ENCODE data around the gene LDB3. TPM values are rescaled to one million over a fixed set of nuclear protein-coding genes. Genes with fewer than 3 reads are reported as not detected.

Gene LDB3
- total RNA-seq, 2 experiments from 2014 or later: 0.05 to 0.08 TPM

DNA sequence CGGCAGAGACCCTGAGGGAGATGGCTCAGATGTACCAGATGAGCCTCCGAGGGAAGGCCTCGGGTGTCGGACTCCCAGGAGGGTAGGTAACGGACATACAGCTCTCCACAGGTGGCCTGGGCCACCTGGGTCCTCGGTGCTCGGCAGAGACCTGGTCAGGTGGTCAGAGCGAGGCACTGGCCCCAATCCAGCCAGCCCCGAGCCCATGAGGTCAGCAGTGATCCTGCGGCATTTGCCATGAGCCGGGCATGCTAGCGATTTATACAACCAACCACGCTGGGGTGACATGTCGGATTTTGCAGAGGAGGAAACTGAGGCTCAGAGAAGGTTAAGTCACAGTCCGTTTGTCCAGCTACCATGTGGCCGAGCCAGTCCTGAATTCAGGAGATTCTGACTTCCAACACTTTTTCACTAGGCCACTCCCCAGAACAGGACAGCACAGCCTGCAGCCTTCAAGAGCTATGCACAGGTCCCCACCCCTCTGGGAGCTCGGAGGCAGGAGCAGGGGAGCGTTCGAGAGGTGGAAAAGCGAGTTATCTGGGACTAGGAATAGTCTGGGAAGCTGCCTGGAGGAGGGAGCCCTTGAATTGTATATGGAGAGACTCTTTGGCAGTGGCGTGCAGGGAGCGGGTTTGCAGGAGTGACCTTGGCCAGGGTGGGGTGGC lies 13.5 kb downstream of the LDB3 start:
- CTCF ChIA-PET: no interaction called here

DNA sequence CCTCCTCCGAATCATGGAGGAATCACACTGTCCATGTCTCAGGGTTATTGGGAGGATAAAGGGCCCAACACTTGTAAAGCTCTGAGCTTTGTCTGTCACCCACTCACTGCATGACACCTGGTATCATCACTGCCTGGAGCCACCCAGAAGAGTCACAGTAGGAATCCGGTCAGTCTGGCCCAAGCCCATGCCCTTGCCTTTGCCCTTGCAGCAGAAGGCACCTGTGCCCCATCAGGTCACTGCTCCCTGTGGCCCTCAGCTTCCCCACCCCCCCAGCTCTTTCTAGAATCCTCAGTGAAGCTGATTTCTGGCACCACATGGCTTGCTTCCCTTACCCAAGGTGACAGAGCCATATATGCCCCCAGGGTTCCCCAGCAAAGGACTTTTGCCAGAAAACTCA lies 14.4 kb downstream of the LDB3 start:
- ATAC-seq (ENCODE audit: poor library complexity) (no peak), DNase-seq (no peak)
- H3K27me3 Mint-ChIP-seq: peaks cover 4% of the 10 kb centered on the region
- H3K36me3 ChIP-seq (ENCODE audit: insufficient read depth, low read length): no peaks in the 10 kb centered on the region
- H3K4me3 ChIP-seq (ENCODE audit: low read length): no peak overlapping the region
- ChIA-PET CTCF (no interaction called here), POLR2A (no interaction called here)
- H3K4me1 ChIP-seq (ENCODE audit: insufficient read depth, low read length): no peaks in the 10 kb centered on the region
- intact Hi-C loops (cut with DNase I, micrococcal nuclease): loop anchor here in 1 of 2 experiments (10.0 kb wide), 2 partner anchors 282 to 462 kb away; partner anchors contain the start of gene ADIRF
- no peak overlapping the region for H3K27ac ChIP-seq (ENCODE audit: low read depth in 1 of 2, low read length in 2 of 2)
- H3K9me3 ChIP-seq (ENCODE audit: control insufficient read depth in 1 of 2, insufficient read depth in 1 of 2, low read length in 2 of 2): no peaks in the 10 kb centered on the region
- H3K9me3 Mint-ChIP-seq: no peaks in the 10 kb centered on the region
- H3K27ac Mint-ChIP-seq: no peak overlapping the region
- no peak overlapping the region for H3K4me3 Mint-ChIP-seq
- H3K27me3 ChIP-seq (ENCODE audit: control insufficient read depth in 1 of 2, insufficient read depth in 2 of 2, low read length in 2 of 2): peaks cover 0 to 6% of the 10 kb centered on the region in 2 experiments
- H3K4me1 Mint-ChIP-seq (ENCODE audit: low read depth): no peaks in the 10 kb centered on the region
- TF ChIP-seq, protein P1, sequence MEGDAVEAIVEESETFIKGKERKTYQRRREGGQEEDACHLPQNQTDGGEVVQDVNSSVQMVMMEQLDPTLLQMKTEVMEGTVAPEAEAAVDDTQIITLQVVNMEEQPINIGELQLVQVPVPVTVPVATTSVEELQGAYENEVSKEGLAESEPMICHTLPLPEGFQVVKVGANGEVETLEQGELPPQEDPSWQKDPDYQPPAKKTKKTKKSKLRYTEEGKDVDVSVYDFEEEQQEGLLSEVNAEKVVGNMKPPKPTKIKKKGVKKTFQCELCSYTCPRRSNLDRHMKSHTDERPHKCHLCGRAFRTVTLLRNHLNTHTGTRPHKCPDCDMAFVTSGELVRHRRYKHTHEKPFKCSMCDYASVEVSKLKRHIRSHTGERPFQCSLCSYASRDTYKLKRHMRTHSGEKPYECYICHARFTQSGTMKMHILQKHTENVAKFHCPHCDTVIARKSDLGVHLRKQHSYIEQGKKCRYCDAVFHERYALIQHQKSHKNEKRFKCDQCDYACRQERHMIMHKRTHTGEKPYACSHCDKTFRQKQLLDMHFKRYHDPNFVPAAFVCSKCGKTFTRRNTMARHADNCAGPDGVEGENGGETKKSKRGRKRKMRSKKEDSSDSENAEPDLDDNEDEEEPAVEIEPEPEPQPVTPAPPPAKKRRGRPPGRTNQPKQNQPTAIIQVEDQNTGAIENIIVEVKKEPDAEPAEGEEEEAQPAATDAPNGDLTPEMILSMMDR (IDR thresholded peaks at IDR 0.05): no peak
- H3K36me3 Mint-ChIP-seq (ENCODE audit: low read depth): no peaks in the 10 kb centered on the region

More for the DNA sequence above, 13.5 kb downstream of the LDB3 start:
- Histone ChIP-seq H3K36me3 (ENCODE audit: insufficient read depth, low read length) (no peaks in the 10 kb centered on the region), H3K27me3 (ENCODE audit: control insufficient read depth in 1 of 2, insufficient read depth in 2 of 2, low read length in 2 of 2) (peaks cover 0 to 6% of the 10 kb centered on the region in 2 experiments), H3K9me3 (ENCODE audit: control insufficient read depth in 1 of 2, insufficient read depth in 1 of 2, low read length in 2 of 2) (no peaks in the 10 kb centered on the region), H3K27ac (ENCODE audit: low read depth in 1 of 2, low read length in 2 of 2) (no peak overlapping the region), H3K4me1 (ENCODE audit: insufficient read depth, low read length) (no peaks in the 10 kb centered on the region), H3K4me3 (ENCODE audit: low read length) (no peak overlapping the region)
- intact Hi-C loops (cut with DNase I, micrococcal nuclease): loop anchor here in 1 of 2 experiments (10.0 kb wide), 2 partner anchors 283 to 463 kb away; partner anchors contain the start of gene ADIRF
- Mint-ChIP-seq H3K27me3 (peaks cover 4% of the 10 kb centered on the region), H3K27ac (no peak overlapping the region), H3K4me3 (no peak overlapping the region), H3K36me3 (ENCODE audit: low read depth) (no peaks in the 10 kb centered on the region), H3K9me3 (no peaks in the 10 kb centered on the region), H3K4me1 (ENCODE audit: low read depth) (no peaks in the 10 kb centered on the region)
- DNase-seq (no peak), ATAC-seq (ENCODE audit: poor library complexity) (no peak)
- TF ChIP-seq, protein P1 (IDR thresholded peaks at IDR 0.05): no peak
- POLR2A ChIA-PET: interaction anchor here (0.6 kb wide), 1 partner anchor 153 kb away, joined by 3 read pairs; no protein-coding TSS in a partner anchor

DNA sequence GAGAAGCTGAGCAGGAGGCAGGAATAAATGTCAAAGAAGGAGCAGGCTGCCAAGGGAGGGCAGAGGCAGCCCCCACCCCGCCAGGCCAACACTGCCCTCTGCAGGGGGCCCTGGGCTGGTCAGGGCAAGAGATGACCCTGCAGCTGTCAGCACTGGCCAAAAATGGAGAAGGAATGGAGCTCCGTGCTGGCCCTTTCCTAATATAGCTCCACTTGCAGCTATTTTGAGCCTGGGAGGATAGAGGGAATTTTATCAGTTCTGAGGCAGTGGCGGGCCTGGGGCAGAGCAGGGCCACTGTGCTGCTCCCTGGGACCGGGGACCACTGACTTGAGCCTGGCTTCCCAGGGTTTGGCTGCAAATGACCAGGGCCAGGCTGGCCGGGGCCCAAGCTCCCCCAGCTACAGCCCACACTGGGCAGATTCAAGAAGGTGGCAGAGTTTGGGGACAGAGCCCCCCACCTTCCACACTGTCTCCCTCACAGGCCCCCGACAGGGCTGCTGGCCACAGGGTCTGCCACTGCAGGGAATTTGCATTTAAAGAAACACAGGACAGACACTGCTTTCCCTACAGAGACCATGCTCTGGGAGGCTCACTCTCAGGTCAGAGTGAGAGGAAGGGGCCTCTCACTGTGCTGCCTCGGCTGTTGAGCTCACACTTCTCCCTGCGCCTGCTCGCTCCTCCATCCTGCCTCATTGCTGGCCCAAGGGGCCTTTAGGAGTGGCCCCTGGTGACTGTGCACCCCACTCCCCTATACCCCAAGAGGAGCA lies 16.2 kb downstream of the LDB3 start:
- Histone ChIP-seq H3K36me3 (ENCODE audit: insufficient read depth, low read length) (no peaks in the 10 kb centered on the region), H3K9me3 (ENCODE audit: control insufficient read depth in 1 of 2, insufficient read depth in 1 of 2, low read length in 2 of 2) (no peaks in the 10 kb centered on the region), H3K27ac (ENCODE audit: low read depth in 1 of 2, low read length in 2 of 2) (no peak overlapping the region), H3K4me3 (ENCODE audit: low read length) (no peak overlapping the region), H3K27me3 (ENCODE audit: control insufficient read depth in 1 of 2, insufficient read depth in 2 of 2, low read length in 2 of 2) (peaks cover 0 to 6% of the 10 kb centered on the region in 2 experiments), H3K4me1 (ENCODE audit: insufficient read depth, low read length) (peaks cover 6% of the 10 kb centered on the region)
- Mint-ChIP-seq H3K36me3 (ENCODE audit: low read depth) (no peaks in the 10 kb centered on the region), H3K4me1 (ENCODE audit: low read depth) (peaks cover 5% of the 10 kb centered on the region), H3K27ac (no peak overlapping the region), H3K9me3 (no peaks in the 10 kb centered on the region), H3K27me3 (peaks cover 10% of the 10 kb centered on the region), H3K4me3 (no peak overlapping the region)
- intact Hi-C loops (cut with DNase I, micrococcal nuclease): loop anchor here in 1 of 2 experiments (10.0 kb wide), 2 partner anchors 280 to 460 kb away; partner anchors contain the start of gene ADIRF
- DNase-seq (no peak), ATAC-seq (ENCODE audit: poor library complexity) (no peak)
- ChIA-PET CTCF (interaction anchor here (1.2 kb wide), 1 partner anchor 215 kb away, joined by 3 read pairs; no protein-coding TSS in a partner anchor), POLR2A (no interaction called here)
- TF ChIP-seq, protein P1 (IDR thresholded peaks at IDR 0.05): no peak

All from CD4-positive, alpha-beta T cell (primary cell).